GM12878 (cell line): ENCODE measurements around the gene GPSM1. TPM values are rescaled to one million over a fixed set of nuclear protein-coding genes. Genes with fewer than 3 reads are reported as not detected.
A peak's percentile ranks its signal among the peaks of the same experiment; 100 is the strongest.

Source experiments
- ATF7 ChIP-seq: fragments of 450-650 bp; IDR thresholded peaks from 2 replicates; pipeline ENCODE4 v1.6.1; 2016; ENCODE audit warnings: low read depth, mild to moderate bottlenecking
- BMI1 ChIP-seq: fragments of 450-650 bp; IDR thresholded peaks from 2 replicates; pipeline ENCODE4 v1.6.1; 2016; ENCODE audit warnings: mild to moderate bottlenecking, moderate library complexity, borderline replicate concordance
- CREB1 ChIP-seq: IDR thresholded peaks from 2 replicates; pipeline ENCODE4 v1.6.1; 2012; ENCODE audit warnings: low read depth, mild to moderate bottlenecking, inconsistent platforms
- CREM ChIP-seq: IDR thresholded peaks from 2 replicates; pipeline ENCODE4 v1.6.1; 2014; ENCODE audit warnings: antibody characterized with exemption, low read depth
- E2F8 ChIP-seq: fragments of 450-650 bp; IDR thresholded peaks from 2 replicates; pipeline ENCODE4 v1.6.1; 2018; ENCODE audit warnings: mild to moderate bottlenecking, low read depth, moderate library complexity; ENCODE audit not compliant: partially characterized antibody
- EED ChIP-seq: sonication (generic); IDR thresholded peaks from 2 replicates; pipeline ENCODE4 v1.6.1; 2016; ENCODE audit warnings: antibody characterized with exemption, low read depth
- EP300 ChIP-seq, 2 experiments: fragments of 150-350 bp in 1 of 2; IDR thresholded peaks; 2 replicates each; pipeline ENCODE4 v1.6.1; 2011 to 2012; ENCODE audit warnings: low read depth in 2 of 2, low read length in 2 of 2, borderline replicate concordance in 1 of 2, improper control_type of control experiment in 1 of 2, inconsistent platforms in 1 of 2; ENCODE audit not compliant: control insufficient read depth in 1 of 2
- GATAD2B ChIP-seq: fragments of 450-650 bp; conservative IDR thresholded peaks from 2 replicates; pipeline ENCODE4 v1.6.1; 2017; ENCODE audit warnings: low read depth, mild to moderate bottlenecking, moderate library complexity
- HDGF ChIP-seq: fragments of 450-650 bp; IDR thresholded peaks from 2 replicates; pipeline ENCODE4 v1.6.1; 2016; ENCODE audit warnings: antibody characterized with exemption
- IKZF1 ChIP-seq: fragments of 450-650 bp; conservative IDR thresholded peaks from 2 replicates; pipeline ENCODE4 v1.6.1; 2017; ENCODE audit warnings: antibody characterized with exemption, mild to moderate bottlenecking
- JUND ChIP-seq: IDR thresholded peaks from 2 replicates; pipeline ENCODE4 v1.6.1; 2012; ENCODE audit warnings: low read depth, mild to moderate bottlenecking, low read length, improper control_type of control experiment, moderate library complexity
- MEF2B ChIP-seq: fragments of 450-650 bp; IDR thresholded peaks from 2 replicates; pipeline ENCODE4 v1.6.1; 2018; ENCODE audit warnings: mild to moderate bottlenecking, moderate library complexity; ENCODE audit not compliant: partially characterized antibody, poor library complexity, severe bottlenecking
- MTA3 ChIP-seq: IDR thresholded peaks from 2 replicates; pipeline ENCODE4 v1.6.1; 2012; ENCODE audit warnings: low read length, inconsistent platforms, borderline replicate concordance
- POU2F2 ChIP-seq: IDR thresholded peaks from 3 replicates; pipeline ENCODE4 v1.6.1; 2011; ENCODE audit warnings: low read depth, mild to moderate bottlenecking, low read length, borderline replicate concordance
- RFX5 ChIP-seq: IDR thresholded peaks from 2 replicates; pipeline ENCODE4 v1.6.1; 2011; ENCODE audit warnings: low read depth, low read length, improper control_type of control experiment
- RUNX3 ChIP-seq: IDR thresholded peaks from 2 replicates; pipeline ENCODE4 v1.6.1; 2012; ENCODE audit warnings: low read length, inconsistent platforms
- SIN3A ChIP-seq: IDR thresholded peaks from 2 replicates; pipeline ENCODE4 v1.6.1; 2012; ENCODE audit warnings: low read depth, low read length, improper control_type of control experiment
- TBL1XR1 ChIP-seq: IDR thresholded peaks from 2 replicates; pipeline ENCODE4 v1.6.1; 2012; ENCODE audit warnings: low read depth, low read length, improper control_type of control experiment
- ZNF687 ChIP-seq: fragments of 450-650 bp; IDR thresholded peaks from 2 replicates; pipeline ENCODE4 v1.6.1; 2017; ENCODE audit warnings: mild to moderate bottlenecking, moderate library complexity
- polyA plus RNA-seq, 11 experiments: library from polyadenylated mRNA; depleted of rRNA in 4 of 11; unstranded in 6 of 11; stranded (reverse) in 5 of 11; fragments of >200 nt; fragmentation: Nextera tagmentation in 4 of 11; fragmentation: Illumina TruSeq in 1 of 11; extraction: Ambion mirVana in 4 of 11; extraction: Trizol in 1 of 11; gene quantifications; 1 replicate in 1 of 11; 2 replicates in 10 of 11; pipeline versions ENCODE4 v1.2.1 to v1.2.3, GENCODE V29; 2011 to 2016; ENCODE audit warnings: inconsistent platforms in 2 of 11, missing spikeins in 2 of 11, low read depth in 1 of 11
- total RNA-seq, 4 experiments: library from RNA; depleted of rRNA in 3 of 4; stranded (reverse); fragments of >200 nt in 3 of 4; fragmentation: Illumina TruSeq in 1 of 4; extraction: Trizol in 1 of 4; gene quantifications; 2 replicates each; pipeline versions ENCODE4 v1.2.1 to v1.2.3, GENCODE V29; 2013 to 2021

GPSM1 gene
- total and polyA plus RNA-seq, 10 of the 15 experiments (the other 5 are each of a cell fraction or from before 2014, with no cell fraction given) = 0.04 to 0.10 (median 0.10) TPM; not detected in 7

- peak; percentile 54 for TF ChIP-seq E2F8
- no peak for TF ChIP-seq JUND
- TF ChIP-seq BMI1 = no peak
- peak; percentile 85 for TF ChIP-seq CREB1
- TF ChIP-seq IKZF1 = peak; percentile 60; the same call in 1 of the 2 replicates
- peak; percentile 76; the same call in 1 of the 2 replicates for TF ChIP-seq HDGF
- TF ChIP-seq MTA3 = 0 out of 2 replicates have a peak, but pooled peaks have one; percentile 5
- 0 out of 3 replicates have a peak, but pooled peaks have one; percentile 4 for TF ChIP-seq POU2F2
- no peak; the same call in none of the 2 replicates for TF ChIP-seq GATAD2B
- no peak for TF ChIP-seq SIN3A
- TF ChIP-seq RUNX3 = peak; percentile 90
- peak; percentile 59; the same call in 1 of the 2 replicates for TF ChIP-seq ZNF687
- no peak for TF ChIP-seq RFX5
- 0 out of 2 replicates have a peak, but pooled peaks have one; percentile 26 for TF ChIP-seq TBL1XR1
- peak; percentile 69 for TF ChIP-seq CREM
- TF ChIP-seq EP300 (IDR thresholded peaks at IDR 0.05; ENCODE audit: borderline replicate concordance in 1 of 2, control insufficient read depth in 1 of 2, low read depth in 2 of 2, low read length in 2 of 2) = no peak
- TF ChIP-seq ATF7 = 0 out of 2 replicates have a peak, but pooled peaks have one; percentile 25
- TF ChIP-seq MEF2B = peak; percentile 52
- peak; percentile 53; the same call in 1 of the 2 replicates for TF ChIP-seq EED
- TF ChIP-seq, all 136 proteins: peak for 22
Observed at GRCh38 chr9:136403915-136404800, 76.8 kb downstream of the GPSM1 start (continued).
